Urinary bladder (tissue), 4 donors: ENCODE measurements around the gene PPARA. TPM values are rescaled to one million over a fixed set of nuclear protein-coding genes. Genes with fewer than 3 reads are reported as not detected.

Experiments
- DNase-seq: peaks from one replicate; pipeline ENCODE4 v3.0.0-alpha.2; 2015; ENCODE audit errors: extremely low spot score
- H3K27ac ChIP-seq: one replicate; pipeline ENCODE4 v1.5.1; 2013; ENCODE audit warnings: low read depth, mild to moderate bottlenecking, moderate library complexity
- H3K36me3 ChIP-seq: one replicate; pipeline ENCODE4 v1.6.1; 2013; ENCODE audit warnings: mild to moderate bottlenecking, moderate library complexity; ENCODE audit not compliant: insufficient read depth
- H3K4me1 ChIP-seq: one replicate; pipeline ENCODE4 v1.6.1; 2013; ENCODE audit warnings: mild to moderate bottlenecking, moderate library complexity; ENCODE audit not compliant: insufficient read depth
- H3K4me3 ChIP-seq: one replicate; pipeline ENCODE4 v1.5.1; 2013; ENCODE audit warnings: low read depth, low read length
- WGBS: extraction: QIAGEN DNeasy Blood & Tissue Kit; methylation state at CpG from one replicate; pipeline ENCODE4 v1.1.7; 2013; 5-methylcytosine and 5-hydroxymethylcytosine counted together
- polyA plus RNA-seq: library from polyadenylated mRNA; stranded (reverse); fragments of 200-250 nt; gene quantifications from one replicate; pipeline ENCODE4 v1.2.3, GENCODE V29; 2013
- total RNA-seq: library from RNA; depleted of rRNA; stranded (reverse); fragments of >200 nt; gene quantifications from one replicate; pipeline ENCODE4 v1.2.3, GENCODE V29; 2014
- donor health status: healthy with polysubstance abuse.
- donor health status: healthy.

PPARA gene
- total and polyA plus RNA-seq, 2 donors: 12.5 to 22.8 TPM

GRCh38 chr22:46108564-46109473 lies 41.5 kb upstream of the PPARA start:
- no peak for DNase-seq
- no peak overlapping the region for H3K4me3 ChIP-seq
- 59% methylated on average over 20 of the region's 20 CpGs for WGBS
- H3K36me3 ChIP-seq: no peaks in the 10 kb centered on the region
- peaks cover 2% of the 10 kb centered on the region for H3K4me1 ChIP-seq
- no peak overlapping the region for H3K27ac ChIP-seq

DNA sequence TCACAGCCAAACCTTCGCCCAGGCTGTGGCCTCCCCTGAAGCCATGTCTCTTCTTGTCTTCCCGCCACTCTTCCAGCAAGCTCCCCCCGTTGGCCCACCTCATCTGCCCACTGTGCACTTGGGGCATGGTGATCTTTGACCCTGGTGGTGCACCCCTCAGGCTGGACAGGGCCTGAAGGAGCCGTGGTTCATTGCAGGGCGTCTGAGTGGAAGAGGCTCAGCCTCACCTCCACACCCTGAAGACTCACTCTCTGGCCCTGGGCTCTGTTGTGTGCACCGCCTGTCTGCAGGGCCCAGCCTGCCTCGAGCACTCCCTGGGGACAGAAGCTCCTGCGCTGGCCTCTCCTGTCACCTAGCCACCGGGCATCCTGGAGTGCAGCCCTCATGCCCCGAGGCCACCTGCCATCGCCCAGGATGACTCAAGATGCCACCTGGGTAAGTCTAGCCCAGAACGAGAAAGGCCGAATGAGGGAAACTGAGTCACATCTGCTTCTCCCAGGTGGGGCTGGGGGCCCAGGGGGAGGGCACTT lies 40.8 kb upstream of the PPARA start:
- DNase-seq: no peak
- Histone ChIP-seq H3K27ac (no peak overlapping the region), H3K4me3 (no peak overlapping the region), H3K4me1 (peaks cover 2% of the 10 kb centered on the region), H3K36me3 (no peaks in the 10 kb centered on the region)
- 86% methylated on average over 13 of the region's 13 CpGs for WGBS

- no peak for DNase-seq
- Histone ChIP-seq H3K4me3 (no peak overlapping the region), H3K4me1 (peaks cover 2% of the 10 kb centered on the region), H3K36me3 (no peaks in the 10 kb centered on the region), H3K27ac (no peak overlapping the region)
- 71% methylated on average over 9 of the region's 9 CpGs for WGBS
Measured at GRCh38 chr22:46110215-46110614, 40.1 kb upstream of the PPARA start.

DNA sequence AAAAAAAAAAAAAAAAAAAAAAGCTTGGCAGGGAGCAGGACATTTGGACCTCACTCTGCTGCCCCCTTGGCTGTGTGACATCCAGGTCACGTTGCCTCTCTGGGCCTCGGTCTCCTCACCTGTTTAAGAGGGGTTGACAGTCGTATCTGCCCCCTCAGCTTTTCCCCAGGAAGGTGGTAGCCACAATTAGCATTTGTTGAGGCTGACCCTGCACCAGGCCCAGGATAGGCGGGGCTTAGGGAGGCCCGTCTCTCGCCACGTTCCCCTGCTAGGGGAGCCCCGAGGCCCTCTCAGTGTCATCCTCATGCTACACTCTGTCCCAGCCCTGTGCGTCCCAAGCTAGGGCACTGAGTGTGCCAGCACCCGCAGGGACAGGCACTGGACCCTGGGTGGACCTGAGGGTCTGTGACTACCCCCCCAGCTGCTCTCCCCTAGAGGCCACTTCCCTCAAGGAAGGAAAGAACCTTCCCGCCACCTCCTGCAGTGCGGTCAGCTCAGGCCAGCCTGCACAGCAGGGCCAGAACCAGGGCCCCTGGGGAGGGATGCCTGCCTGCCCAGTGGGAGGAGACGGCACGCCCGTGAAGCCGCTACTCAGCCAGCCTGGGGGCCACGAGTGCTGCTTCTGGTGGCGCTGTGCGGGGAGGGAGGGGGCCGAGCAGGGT lies 38.5 kb upstream of the PPARA start:
- Histone ChIP-seq H3K36me3 (no peaks in the 10 kb centered on the region), H3K4me1 (no peaks in the 10 kb centered on the region), H3K4me3 (no peak overlapping the region), H3K27ac (no peak overlapping the region)
- DNase-seq: no peak
- WGBS: 57% methylated on average over 20 of the region's 20 CpGs

DNA sequence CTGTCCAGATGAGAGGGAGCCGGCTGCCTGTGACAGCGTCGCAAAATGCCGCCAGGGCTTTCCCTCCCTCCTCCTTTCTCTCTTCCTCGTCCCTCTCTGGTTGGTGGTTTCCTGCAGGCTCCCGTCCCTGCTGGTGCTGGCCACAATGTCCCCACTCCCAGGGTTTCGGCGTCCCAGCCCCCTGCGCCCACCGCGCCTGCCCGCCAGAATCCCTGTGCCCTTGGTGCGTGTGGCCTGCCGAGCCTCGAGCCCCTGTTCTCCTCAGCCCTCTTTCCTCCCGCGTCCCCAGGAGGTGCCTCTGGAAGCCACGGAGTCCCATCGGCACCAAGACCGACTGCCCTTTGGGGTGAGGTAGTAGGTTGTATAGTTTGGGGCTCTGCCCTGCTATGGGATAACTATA lies 37.9 kb upstream of the PPARA start:
- H3K4me1 ChIP-seq: no peaks in the 10 kb centered on the region
- H3K36me3 ChIP-seq: no peaks in the 10 kb centered on the region
- WGBS: 68% methylated on average over 20 of the region's 20 CpGs

DNA sequence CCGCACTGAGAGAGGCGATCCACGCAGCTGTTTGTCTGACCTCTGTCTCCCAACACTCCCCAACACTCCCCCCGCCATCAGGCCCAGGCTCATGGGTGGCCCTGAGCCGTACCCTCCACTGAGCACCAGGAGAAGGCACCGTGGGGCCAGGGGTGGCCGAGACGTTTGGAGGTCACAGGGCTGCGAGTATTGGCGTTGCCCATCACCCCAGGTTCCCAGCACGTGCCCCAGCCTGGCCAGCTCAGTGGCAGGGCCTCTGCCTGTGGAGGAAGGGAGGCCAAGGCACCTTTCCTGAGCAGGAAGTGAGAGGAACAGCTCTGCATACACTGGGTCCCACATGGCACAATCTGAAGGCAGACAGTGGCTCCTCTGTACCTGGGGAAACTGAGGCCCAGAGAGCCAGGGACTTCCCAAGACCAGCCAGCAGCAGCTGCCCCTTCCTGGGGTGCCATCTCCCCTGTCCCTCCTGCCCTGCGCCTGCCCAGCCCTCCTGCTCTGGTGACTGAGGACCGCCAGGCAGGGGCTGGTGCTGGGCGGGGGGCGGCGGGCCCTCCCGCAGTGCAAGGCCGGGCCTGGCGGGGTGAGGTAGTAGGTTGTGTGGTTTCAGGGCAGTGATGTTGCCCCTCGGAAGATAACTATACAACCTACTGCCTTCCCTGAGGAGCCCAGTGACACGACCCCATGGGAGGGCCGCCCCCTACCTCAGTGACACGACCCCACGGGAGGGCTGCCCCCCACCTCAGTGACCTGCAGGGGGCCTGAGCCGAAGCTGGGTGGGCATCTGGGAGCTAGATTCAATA lies 37.0 kb upstream of the PPARA start:
- no peak overlapping the region for H3K4me3 ChIP-seq
- no peak for DNase-seq
- H3K27ac ChIP-seq: no peak overlapping the region
- no peaks in the 10 kb centered on the region for H3K4me1 ChIP-seq
- H3K36me3 ChIP-seq: no peaks in the 10 kb centered on the region
- WGBS: 77% methylated on average over 25 of the region's 25 CpGs

More for the DNA sequence above, 37.9 kb upstream of the PPARA start:
- peak overlapping the region; percentile 34 for H3K27ac ChIP-seq
- DNase-seq: no peak
- H3K4me3 ChIP-seq: no peak overlapping the region

DNA sequence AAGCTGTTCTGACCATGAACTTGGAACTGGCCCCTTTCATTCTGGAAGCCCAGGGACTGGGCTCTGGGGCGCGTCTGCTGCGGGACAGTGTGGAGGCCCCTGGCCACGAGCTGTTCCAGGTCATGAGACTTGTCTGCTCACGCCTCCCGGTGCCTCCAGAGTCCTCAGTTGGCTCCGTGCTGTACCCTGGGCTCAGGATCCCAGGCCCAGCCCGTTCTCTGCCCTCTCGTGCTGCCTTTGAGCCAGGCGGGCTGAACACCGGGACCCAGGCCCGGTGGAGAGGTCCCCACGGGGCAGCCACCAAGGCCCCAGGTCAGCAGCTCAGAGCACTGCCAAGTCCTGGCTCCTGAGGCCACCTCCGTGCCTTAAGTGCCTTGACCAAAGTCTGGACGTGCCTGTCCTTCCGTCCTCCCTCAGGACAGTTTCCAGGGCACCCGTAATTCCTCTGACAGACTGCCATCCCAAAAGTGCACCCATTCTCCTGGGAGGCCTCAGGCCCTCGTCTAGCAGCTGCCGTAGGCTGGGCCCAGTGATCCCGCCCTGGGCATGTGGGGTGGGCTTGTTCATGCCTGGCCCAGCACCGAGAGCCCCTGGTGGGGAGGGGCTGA lies 36.3 kb upstream of the PPARA start:
- Histone ChIP-seq H3K4me1 (no peaks in the 10 kb centered on the region), H3K36me3 (no peaks in the 10 kb centered on the region), H3K27ac (peak overlapping the region; percentile 67), H3K4me3 (no peak overlapping the region)
- no peak for DNase-seq
- 59% methylated on average over 21 of the region's 21 CpGs for WGBS

DNA sequence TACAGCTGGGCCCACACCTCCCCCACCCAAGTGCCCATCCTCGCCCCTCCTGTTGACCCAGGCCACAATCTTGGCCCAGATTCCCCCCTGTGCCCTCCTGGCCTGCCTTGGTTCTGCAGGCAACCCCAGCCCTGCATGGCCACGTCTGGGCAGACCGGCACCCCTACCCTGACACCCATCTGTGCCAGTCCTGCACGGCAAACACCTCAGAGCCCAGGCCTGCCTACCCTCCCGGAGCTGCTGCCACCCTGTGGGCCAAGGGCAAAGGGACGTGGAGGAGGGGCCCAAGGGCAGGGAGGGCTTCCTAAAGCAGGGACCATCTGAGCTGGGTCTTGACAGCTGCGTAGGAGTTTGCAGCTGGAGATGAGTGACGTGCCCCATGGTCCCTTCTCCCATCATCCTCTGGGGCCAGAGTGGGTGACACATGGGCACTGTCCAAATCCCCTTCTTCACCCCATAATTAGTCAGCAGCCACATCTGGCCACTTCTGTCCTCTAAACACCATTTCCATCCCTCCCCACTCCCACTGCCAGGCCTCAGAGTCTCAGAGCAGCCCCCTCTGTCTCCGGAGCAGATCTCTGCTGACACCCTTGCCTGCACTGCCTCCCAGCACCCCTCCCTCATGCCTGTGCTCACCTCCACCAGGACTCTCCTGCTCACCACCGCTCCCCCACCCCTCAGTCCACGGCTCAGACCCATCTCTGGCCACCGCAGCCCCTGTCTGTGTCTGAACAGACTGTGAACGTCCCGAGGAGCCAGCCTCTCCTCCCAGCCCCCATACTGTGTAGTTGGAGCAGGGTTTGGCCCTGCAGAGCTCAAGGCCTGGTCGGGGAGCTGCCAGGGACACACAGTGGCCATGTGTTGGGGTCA lies 35.6 kb upstream of the PPARA start:
- no peaks in the 10 kb centered on the region for H3K36me3 ChIP-seq
- peak overlapping the region; percentile 67 for H3K27ac ChIP-seq
- DNase-seq: no peak
- WGBS: 55% methylated on average over 15 of the region's 15 CpGs
- no peaks in the 10 kb centered on the region for H3K4me1 ChIP-seq
- no peak overlapping the region for H3K4me3 ChIP-seq

GRCh38 chr22:46115388-46115678 lies 35.0 kb upstream of the PPARA start:
- Histone ChIP-seq H3K4me1 (no peaks in the 10 kb centered on the region), H3K27ac (no peak overlapping the region), H3K36me3 (no peaks in the 10 kb centered on the region), H3K4me3 (no peak overlapping the region)
- 75% methylated on average over 4 of the region's 4 CpGs for WGBS
- no peak for DNase-seq

GRCh38 chr22:46115755-46116490 lies 34.4 kb upstream of the PPARA start:
- no peak for DNase-seq
- no peak overlapping the region for H3K4me3 ChIP-seq
- H3K36me3 ChIP-seq: no peaks in the 10 kb centered on the region
- WGBS: 58% methylated on average over 23 of the region's 23 CpGs
- H3K4me1 ChIP-seq: no peaks in the 10 kb centered on the region
- peak overlapping the region; percentile 43 for H3K27ac ChIP-seq

- WGBS: 9% methylated on average over 28 of the region's 28 CpGs
- H3K4me1 ChIP-seq: no peaks in the 10 kb centered on the region
- H3K4me3 ChIP-seq: no peak overlapping the region
- no peaks in the 10 kb centered on the region for H3K36me3 ChIP-seq
- peak; percentile 69 for DNase-seq
- no peak overlapping the region for H3K27ac ChIP-seq
Measured at GRCh38 chr22:46116491-46116958, 33.8 kb upstream of the PPARA start.
